Left forelimb (tissue), 1 donor: ENCODE data around the gene TRIM60.
"Not testable (repeated sequence)": the region's sequence is repeated elsewhere in the genome, so short reads cannot be mapped to it uniquely, and the experiment has no call there.

ENCODE experiments used
- DNase-seq: peaks from one replicate; pipeline ENCODE4 v3.0.0-alpha.2; 2018; ENCODE audit warnings: low spot score

The TRIM60 gene

DNA sequence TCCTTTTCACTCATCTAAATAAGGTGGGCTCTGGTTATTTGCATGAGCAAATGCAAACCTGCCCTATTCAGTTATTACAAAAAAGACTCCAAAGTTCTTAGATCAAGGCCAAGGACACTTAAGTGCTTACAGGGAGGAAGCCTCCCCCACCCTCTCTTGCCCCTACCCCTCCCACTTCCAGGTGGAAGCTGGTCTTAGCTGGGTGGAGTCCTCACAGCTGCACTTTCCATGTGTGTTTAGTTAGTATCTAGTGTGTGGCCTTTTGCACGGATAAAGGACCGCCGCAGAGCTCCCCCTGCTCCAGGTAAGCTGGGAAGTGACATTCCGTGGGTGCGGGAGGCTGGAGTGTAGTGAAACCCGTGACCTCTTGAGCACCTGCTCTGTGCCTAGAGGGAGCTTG lies 21.8 kb downstream of the TRIM60 start, which contains the start of gene TRIM75:
Gene TRIM75, plus strand, starts transcription at position 222 of the 400 bp plus-strand sequence. CDS start 5,282 bp downstream, outside the sequence.
- no peak for DNase-seq

DNA sequence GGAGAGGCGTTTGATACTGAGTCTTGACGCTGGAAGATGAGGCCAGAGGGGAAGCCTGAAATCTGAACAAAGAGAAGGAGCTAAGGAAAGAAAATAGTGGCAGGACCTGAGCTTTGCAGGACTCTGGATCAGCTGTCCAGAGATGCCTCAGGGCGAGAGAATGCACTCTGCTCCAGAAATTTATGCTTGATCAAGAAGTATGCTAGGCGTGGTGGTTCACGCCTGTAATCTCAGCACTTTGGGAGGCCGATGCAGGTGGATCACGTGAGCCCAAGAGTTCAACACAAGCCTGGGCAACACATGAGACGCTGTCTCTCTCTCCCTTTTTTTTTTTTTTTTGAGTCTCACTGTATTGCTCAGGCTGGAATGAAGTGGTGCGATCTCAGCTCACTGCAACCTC lies 23.8 kb downstream of the TRIM60 start:
- DNase-seq = no peak

DNA sequence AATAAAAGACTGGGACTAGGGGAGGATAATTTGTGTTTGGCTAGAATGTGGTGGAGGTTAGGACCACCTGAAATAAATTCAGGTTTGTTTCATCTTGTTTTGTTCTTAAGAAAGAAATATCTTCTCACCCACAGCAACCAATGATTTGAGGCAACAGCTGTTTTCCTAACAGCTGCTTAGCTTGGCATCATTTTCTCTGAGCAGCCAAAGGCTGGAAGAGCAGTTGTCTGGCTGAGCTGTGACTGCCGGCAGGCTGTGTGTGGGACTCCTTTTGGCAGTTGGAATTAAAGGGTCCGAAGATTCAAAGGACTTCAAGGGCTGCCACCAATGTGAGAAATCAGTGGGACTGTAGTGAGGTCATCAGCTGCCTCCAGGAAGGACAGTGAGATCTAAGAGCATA lies 26.9 kb downstream of the TRIM60 start:
- DNase-seq = no peak

DNA sequence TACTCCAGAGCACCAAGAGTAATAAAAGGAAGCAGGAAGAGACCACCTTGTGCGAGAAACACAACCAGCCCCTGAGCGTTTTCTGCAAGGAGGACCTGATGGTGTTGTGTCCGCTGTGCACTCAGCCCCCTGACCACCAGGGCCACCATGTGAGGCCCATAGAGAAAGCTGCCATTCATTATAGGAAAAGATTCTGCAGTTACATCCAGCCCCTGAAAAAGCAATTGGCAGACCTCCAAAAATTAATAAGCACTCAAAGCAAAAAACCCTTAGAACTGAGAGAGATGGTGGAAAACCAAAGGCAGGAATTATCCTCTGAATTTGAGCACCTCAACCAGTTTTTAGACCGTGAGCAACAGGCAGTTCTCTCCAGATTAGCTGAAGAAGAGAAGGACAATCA lies 27.6 kb downstream of the TRIM60 start:
- DNase-seq = no peak

DNA sequence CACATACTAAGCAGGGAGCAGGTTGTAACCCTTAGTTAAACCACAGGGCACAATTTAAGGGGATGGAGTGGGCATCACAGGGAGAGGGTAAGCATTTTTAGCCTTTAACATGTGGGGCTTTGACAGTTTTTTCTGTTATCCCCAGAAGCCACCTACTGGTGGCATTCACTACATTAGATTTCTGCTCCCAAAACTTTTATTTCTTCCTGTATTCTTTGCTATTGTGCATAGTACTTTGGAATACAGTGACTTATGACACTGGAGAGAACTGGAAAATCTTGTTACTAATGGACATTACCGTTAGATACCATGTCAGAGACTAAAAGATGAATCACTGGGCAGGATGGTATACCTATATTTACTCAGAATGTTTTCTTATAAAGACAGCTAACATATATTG lies 29.1 kb downstream of the TRIM60 start:
- no peak for DNase-seq

DNA sequence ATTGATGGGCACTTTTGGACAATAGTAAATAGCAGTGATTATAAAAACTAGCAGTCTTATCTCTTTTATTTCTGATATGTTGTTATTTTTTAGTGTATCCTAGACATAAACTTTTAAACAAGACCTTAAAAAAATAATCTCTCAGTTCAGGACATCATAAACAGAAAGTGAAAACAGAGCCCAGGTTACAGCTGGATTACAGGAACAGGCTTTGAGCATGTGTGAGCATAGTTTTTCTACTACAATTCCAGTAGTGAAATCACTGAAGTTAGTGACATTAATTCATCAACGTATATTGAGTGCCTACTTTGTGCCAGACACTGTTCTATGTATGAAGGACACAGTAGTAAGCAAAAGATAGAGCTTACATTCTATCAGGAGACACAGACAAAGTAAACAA lies 38.8 kb downstream of the TRIM60 start:
- no peak for DNase-seq

DNA sequence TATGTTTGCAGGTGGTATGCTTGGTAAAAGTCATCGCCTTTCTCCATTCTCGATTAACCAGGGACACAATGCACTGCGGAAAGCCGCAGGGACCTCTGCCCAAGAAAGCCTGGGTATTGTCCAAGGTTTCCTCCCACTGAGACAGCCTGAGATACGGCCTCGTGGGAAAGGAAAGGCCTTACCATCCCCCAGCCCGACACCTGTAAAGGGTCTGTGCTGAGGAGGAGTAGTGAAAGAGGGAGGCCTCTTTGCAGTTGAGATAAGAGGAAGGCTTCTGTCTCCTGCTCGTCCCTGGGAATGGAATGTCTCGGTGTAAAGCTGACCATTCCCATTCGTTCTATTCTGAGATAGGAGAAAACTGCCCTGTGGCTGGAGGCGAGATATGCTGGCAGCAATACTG lies 41.5 kb downstream of the TRIM60 start:
- DNase-seq = not testable (repeated sequence)

DNA sequence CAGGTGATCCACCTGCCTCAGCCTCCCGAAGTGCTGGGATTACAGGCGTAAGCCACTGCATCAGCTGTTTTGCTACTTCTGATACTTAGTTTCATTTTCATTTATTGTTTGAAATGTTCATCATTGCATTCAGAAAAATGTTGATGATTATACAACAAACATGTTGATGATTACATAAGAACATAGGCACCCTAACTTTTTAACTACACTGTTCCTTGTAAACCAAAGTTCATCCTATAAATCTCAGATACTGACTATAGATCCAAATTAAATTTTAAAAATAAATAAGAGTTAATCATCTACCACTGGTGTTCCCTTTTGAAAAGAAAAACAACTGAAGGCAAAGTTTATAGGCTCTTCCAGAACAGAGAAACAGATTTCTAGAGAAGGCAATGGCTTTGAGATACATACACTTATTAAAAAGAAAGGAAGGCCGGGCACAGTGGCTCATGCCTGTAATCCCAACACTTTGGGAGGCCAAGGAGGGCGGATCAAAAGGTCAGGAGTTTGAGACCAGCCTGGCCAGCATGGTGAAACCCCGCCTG lies 45.3 kb downstream of the TRIM60 start:
- no peak for DNase-seq

DNA sequence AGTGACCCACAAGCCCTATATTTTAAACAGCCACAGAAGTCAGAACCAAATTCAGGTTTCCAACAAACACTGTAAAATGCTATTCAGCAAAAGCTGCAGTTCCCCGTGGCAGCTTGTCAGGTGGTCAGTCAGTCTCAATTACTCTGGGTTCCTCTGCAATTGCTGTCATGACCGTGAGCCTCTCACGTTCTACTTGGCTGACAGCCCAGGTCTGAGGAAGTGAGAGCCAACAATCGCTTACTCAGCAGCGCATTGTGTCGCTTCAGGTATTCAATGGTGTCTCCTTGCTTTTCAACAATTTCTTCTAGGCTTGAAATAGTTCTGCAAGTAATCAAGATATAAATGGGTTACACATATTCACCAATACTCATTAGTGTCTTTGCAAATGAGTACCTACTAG lies 47.7 kb downstream of the TRIM60 start:
- DNase-seq = no peak

DNA sequence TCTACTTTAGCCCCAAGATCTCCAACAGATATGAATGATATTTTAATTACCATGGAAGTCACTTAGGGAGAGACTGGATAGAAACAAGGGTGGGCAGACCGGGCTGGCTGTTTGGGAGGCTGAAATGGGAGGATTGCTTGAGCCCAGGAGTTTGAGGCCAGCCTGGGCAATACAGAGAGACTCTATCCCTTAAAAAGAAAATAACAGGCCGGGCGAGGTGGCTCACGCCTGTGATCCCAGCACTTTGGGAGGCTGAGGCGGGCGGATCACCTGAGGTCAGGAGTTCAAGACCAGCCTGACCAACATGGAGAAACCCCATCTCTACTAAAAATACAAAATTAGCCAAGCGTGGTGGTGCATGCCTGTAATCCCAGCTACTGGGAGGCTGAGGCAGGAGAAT lies 53.0 kb downstream of the TRIM60 start:
- DNase-seq = not testable (repeated sequence)

DNA sequence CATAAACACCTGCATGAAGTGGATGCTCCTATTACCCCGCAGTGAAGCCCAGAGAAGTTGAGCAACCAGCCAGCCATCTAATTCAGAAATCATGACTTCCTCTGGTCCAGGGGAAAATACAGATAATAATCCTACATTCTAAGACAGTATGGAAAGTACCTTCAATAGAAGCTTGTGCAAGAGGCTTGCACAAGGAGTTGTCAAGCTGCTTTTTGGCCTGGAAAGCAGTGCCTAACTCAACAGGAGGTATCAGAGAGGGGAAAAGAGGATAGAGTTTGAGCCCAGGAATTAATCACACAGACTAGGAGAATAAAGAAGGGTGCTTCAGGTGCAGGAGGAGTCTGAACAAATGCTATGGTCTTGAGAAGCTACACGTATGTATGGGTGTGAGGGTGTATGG lies 54.1 kb downstream of the TRIM60 start:
- DNase-seq = no peak

DNA sequence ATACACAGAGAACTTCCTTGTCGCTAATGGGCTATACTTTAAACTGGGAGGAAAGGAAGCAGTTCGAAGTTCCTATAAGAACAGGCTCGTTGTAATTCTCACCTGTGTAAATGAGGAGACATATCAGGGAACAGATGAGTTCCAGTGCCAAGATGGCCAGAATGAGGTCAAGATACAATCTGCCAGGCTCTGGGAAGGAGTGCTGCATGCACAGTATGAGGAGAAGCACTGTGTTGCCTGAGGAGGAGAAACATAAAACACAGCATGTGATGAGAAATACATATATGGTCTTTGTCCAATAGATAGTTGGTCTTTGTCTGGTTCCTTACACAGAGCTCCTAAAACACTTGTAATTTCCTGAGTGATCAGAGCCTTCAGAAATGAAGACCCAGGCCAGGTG lies 56.6 kb downstream of the TRIM60 start:
- no peak for DNase-seq
